Raji (cell line): ENCODE results near the gene ABCF2.

Source experiments
- POLR2A ChIP-seq: IDR thresholded peaks from 2 replicates; pipeline ENCODE4 v1.6.1; 2011; ENCODE audit warnings: low read depth, low read length, control low read depth; ENCODE audit not compliant: insufficient read depth

Gene ABCF2

DNA sequence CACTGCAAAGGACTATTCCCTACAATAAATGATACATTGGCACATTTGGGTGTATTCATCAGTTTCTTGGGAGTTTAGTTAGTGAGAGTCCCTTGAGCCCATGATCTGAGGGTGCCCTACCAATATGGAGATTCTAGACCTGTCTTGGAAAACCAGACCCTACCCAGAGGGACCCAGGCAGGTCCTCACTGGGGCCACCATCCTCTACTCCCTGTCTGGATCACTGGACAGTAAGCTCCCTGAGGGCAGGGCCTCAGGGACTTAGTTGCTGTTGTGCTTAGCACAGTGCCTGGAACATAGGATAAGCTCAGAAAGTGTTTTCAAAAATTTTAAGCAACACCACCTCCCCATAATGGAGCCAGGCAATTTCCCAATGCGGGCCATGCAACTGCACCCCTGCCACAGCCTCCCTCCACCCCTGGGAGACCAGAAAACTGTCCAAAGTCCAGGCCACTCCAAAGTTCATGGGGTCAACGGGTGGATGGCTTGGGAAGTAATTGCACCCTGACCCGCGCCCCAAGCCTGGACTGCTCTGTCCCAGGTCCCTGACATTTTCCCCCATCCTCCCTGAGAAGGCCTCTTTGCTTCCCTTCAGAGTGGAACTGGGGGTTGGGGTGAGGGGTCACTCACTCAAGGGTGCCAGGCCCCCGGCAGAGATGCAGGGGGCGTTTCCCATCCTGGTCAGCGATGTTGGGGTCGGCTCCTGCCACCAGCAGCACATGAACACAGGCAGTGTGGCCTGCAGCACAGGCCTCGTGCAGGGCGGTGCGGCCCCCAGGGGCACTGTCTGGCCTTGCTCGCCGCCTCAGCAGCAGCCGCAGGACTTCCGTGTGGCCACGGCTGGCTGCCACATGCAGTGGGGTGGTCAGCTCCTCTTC lies 41.0 kb downstream of the ABCF2 start:
- no peak for TF ChIP-seq POLR2A

DNA sequence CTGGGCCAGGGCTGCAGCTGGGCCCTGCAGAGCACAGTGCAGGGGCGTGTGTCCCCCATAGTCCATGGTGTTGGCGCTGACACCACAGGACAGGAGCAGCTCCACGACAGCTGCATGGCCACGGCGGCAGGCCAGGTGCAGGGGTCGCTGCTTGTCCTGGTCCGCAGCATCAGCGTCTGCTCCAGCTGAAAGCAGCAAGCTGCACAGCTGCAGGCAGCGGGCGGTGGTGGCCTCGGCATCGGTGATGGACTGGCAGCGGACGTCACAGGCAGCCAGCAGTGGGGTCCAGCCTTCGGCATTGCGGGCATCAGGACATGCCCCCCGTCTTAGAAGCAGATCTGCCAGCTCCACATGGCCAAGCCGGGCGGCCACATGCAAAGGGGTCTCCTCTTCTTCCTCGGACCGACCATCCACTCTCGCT lies 46.0 kb downstream of the ABCF2 start:
- no peak for TF ChIP-seq POLR2A

DNA sequence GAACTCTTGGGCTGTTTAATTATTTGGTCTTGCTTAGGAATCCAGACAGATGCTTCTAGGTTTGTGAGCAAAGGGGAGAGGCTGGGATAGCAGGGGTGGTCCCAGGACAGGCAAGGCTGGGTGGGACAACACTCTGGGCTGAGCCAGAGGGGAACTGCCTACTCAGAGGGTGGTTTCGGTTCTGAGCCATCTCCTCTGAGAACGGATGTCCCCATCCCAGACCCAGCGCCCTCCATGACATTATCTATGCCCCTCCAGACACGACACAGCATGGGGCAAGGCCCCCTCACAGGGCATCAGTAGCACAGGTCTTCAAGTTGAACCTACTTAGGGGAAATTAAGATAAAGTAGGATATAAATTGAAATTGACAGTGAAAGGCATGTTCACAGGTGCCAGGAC lies 47.1 kb downstream of the ABCF2 start:
- no peak for TF ChIP-seq POLR2A

DNA sequence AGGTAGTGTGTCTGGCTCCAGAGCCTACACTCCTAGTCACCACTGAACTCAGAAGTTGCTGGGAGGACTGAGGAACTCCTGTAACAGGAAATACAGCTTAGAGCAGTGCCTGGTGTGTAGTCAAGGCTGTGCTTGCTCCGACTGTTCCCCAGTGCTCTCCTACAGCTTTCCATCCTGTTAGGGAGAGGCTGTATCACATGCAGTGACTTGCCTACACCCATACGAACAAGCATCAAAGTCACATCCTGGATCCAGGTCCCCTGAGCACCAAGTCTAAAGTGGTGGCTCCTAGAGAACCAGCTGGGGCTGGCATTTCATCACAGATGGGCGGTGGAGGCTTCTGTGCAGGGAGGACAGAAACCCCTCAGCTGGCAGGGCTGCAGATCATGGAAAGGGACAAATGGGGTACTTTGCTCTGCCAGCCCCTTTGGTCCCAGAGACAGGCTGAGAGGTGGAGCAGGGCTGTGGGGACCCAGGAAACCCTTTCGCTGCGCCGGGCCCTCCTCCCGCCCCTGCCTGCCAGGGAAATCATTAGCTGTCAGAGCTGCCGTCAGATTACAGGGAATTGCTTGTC lies 47.6 kb downstream of the ABCF2 start:
- no peak for TF ChIP-seq POLR2A

DNA sequence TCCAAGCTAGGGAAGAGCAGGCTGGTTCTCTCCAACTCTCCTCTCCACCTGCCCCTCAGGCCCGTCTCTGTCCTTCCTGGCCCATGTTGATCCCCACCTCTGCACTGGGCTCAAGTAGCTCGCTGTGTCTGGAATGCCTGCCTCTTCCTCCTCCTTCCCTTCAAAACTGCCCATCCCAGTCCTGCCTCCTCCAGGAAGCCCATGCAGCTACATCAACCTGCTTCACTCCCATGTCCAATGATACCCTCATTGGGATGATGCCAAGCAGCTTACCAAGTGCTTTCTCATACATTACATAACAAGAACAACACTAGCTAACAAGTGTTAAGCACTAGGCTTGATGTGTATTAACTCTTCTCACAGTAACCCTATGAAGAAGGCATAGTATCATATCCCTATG lies 48.2 kb downstream of the ABCF2 start:
- TF ChIP-seq POLR2A, result no peak

DNA sequence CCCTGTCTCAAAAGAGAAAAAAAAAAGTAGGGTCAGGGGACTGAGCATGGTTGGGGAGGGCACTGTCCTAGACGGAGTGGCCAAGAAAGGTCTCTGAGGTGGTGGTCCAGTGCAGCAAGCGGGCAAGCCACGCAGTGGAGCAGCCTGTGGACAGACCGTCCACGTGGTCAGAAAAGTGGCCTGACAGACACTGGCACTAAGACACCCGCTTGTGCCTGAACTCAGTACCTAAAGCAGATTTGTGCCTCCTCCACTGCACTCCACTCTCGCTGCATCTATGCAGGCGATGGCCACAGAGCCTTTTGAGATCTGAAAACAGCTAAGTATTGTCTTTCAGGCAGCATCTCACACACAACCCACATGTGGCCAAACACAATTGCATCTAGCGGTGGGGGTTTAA lies 48.8 kb downstream of the ABCF2 start:
- no peak for TF ChIP-seq POLR2A

DNA sequence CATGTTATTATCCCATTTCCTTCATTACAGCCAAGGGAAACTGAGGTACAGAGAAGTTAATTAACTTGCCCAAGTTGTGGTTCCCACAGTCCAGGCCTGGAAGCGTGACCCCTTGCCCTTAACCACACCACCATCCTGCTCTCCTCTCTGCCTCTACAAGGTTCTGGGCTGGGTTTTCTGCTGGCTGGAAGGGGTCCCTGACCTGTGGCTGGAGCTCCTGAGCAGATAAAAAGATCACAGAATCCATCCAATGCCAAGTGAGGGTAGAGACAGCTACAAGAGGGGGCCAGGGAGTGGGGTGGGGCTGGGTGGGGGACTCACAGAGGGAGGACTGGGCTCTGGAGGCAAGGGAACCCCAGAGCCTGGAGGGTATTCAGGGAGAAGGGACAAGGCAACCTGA lies 49.7 kb downstream of the ABCF2 start:
- no peak for TF ChIP-seq POLR2A

DNA sequence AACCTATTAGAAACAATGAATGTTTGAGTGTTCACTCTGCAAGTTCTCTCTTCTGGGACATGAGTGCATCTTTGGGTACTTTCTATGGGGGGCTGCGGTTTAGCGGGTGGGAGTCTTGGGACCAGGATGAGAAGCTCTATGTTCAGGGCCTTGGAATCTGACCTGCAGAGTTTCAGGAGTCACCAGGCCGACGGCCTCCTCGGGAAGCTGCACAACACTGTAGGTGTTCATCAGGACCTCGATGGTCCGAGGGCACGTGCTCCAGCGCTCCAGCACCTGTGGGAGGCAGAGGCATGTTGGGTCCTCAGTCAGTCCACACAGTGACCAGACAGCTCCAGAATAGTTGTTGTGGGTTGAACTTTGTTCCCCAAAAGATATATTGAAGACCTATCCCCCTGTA lies 50.6 kb downstream of the ABCF2 start:
- no peak for TF ChIP-seq POLR2A

DNA sequence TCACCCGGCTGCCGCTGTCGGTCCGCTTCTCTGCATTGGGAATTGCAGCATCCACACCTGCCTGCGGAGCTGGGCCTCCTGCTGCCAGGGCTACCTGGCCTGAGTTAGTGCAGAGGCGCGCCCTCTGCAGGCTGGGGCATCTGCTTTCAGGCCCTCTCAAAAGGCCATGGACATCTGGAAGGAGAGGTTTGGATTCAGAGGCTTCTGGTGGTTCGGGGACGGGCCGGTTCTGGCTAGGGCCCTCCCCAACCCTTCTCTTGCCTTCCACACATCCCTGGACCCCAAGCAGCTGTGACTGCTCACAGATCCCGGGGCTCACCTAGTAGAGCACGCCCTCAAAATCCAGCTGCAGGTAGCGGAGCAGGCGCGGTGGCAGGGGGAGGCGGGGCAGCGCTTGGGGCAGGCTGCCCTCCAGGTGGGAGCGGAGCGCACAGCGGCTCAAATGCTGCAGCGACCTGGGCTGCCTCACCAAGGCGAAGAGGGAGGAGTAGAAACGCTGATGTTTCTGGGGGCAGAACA lies 51.2 kb downstream of the ABCF2 start:
- no peak for TF ChIP-seq POLR2A

DNA sequence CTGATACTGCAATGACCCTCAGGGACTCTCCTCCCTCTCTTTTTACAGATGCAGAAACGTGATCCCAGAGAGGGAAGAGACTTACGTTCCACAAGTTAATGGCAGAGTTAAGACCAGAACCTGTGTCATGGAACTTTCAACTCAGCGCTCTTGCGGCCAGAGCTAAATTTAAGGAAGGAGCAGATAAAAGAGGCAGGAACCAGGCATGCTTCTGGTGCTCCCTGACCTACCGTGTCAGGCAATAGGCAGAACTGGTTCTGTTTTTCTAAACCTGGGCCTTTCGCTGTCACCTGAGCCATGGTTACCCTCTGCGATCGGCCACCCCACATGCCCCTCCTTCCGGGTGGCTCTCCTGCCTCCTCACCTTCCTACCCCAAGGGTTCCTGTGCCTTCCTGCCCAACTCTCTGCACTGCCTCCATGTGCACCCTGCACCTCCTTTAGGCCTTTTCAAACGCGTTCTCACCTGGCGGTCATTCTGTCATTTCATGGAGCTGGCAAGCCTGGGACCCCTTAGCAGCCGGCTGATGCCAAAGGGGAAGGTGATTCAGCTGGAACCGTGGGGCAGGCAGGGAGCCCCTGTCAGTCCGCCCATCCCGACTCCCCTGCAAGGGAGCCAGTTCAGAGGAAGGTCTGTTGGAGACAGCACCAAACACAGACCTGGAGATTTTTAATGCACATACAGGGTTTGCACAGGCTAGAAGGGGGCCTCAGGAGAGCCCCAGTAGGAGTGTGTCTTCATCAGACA lies 51.8 kb downstream of the ABCF2 start:
- no peak for TF ChIP-seq POLR2A

DNA sequence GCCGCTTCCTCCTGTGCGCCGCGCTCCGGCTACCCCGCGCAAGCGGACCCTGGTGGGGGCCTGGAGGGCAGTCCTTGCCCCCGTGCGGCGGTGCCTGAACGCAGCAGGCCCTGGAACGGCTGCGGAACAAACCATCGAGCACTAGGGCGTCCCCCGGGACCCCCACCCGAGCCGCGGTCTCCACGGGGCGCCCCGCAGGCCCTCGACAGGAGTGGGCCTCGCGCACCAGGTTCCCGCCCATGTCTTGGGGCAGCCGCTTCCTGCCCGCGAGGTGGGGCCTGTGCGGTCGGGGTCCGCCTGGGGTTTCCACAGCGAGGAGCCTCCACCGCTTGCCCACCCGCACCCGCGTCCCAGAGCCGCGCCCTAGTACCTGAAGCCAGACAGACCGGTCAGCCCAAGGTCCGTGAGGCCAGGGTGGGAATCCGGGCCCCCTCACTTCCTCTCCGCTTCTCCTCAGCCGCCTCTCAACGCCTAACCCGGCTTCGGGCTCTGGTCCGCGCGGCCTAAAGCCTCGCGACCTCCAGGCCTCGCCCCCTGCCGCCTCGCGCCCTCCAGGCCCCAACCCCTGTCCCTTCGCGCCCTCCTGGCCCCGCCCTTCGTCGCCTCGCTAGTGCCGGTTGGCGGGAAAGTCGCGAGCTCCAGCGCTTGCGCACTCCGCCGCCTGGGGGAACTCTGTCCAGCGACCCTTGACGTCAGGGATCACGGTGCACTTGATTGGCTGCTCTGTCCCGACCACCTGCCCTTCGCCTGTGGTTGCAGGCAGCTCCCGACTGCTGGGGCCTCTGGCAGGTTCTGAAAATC lies 52.6 kb downstream of the ABCF2 start:
- TF ChIP-seq POLR2A, result no peak

DNA sequence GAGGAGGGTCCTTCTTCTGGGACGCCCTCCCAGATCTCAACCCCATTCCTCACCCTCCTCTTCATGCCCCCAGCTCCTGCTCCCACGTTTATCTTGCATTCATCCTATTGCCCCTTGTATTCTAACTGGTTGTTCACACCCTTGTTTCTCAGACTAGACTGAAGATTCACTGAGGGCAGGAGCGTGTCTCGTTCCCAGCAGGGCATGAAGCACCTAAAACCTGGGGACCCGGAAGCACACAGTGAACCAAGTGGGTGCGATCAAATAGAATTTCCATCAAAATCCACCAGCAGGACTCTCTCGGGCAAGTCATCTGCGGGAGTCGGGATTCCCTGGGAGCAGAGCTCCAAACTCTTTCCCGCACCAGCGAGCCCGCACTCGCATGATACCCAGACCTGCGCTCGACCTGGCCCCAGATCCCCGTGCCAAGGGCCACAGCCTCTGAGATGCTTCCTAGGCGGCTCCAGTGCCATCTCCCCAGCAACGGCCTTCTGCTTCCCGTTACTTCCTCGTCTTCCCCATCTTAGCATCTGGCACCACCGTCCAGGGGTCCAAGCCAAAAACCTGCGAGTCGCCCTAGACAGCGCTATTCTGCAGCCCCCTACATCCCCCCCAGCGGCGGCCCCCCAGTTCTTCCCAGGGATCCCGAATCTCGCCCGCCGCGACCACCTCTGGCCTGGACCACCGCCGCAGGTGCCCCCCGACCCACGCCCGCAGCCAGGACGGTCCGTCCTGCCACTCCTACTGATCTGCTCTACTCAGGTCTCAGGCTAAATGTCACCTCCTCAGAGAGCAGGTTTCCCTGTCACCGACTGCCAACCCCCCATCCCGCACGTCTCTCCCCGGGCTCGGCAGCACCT lies 53.4 kb downstream of the ABCF2 start:
- no peak for TF ChIP-seq POLR2A

DNA sequence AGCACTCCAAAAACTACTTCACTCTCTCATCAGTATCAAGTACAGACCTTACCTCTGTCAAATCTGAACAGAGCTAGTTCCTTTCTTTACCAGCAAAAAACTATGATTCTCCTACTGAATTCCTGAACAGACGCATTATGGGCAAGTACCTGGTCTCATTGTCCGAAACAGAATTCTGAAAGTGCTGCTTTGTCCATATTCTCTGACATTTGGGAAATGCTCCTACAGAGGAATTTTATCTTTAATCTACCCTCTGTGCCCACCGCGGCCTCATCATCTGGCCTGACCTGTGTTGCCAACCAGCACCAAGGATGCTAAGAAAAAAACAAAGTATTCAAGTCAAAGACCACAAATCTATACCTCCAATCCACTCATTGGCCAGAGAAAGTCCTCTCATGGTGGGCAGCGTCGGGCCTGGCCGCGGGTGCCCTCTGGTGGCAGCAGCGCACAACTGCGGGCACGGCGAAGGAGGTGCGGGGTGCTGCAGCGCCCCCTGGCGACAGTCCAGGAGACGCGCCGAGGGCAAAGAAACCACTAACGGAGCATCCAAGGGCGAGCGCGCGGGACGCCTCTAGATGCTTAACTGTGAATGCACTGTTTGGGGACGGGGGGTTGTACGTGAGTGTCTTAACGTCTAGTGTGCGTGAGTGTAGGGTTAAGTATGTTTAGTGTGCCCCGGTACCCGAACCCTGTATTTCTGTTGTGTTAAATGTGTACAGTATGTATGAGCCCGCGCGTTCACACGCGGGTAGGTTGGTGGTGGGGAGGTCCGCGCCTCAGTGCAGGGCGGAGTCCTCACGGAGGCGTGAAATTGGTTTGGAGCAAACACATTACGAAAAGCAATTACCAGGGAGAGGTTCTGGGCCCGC lies 54.5 kb downstream of the ABCF2 start:
- no peak for TF ChIP-seq POLR2A
